HL-60/S4 (cell line): ENCODE measurements around the gene RFT1.

Experiments used
- in situ Hi-C: fragments of 300-500 bp; cut with MboI; formaldehyde crosslinking; loops from 2 replicates; pipeline ENCODE4 v1.14.3; 2022; ENCODE audit warnings: low sequenced_read_pairs

The RFT1 gene, protein sequence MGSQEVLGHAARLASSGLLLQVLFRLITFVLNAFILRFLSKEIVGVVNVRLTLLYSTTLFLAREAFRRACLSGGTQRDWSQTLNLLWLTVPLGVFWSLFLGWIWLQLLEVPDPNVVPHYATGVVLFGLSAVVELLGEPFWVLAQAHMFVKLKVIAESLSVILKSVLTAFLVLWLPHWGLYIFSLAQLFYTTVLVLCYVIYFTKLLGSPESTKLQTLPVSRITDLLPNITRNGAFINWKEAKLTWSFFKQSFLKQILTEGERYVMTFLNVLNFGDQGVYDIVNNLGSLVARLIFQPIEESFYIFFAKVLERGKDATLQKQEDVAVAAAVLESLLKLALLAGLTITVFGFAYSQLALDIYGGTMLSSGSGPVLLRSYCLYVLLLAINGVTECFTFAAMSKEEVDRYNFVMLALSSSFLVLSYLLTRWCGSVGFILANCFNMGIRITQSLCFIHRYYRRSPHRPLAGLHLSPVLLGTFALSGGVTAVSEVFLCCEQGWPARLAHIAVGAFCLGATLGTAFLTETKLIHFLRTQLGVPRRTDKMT

DNA sequence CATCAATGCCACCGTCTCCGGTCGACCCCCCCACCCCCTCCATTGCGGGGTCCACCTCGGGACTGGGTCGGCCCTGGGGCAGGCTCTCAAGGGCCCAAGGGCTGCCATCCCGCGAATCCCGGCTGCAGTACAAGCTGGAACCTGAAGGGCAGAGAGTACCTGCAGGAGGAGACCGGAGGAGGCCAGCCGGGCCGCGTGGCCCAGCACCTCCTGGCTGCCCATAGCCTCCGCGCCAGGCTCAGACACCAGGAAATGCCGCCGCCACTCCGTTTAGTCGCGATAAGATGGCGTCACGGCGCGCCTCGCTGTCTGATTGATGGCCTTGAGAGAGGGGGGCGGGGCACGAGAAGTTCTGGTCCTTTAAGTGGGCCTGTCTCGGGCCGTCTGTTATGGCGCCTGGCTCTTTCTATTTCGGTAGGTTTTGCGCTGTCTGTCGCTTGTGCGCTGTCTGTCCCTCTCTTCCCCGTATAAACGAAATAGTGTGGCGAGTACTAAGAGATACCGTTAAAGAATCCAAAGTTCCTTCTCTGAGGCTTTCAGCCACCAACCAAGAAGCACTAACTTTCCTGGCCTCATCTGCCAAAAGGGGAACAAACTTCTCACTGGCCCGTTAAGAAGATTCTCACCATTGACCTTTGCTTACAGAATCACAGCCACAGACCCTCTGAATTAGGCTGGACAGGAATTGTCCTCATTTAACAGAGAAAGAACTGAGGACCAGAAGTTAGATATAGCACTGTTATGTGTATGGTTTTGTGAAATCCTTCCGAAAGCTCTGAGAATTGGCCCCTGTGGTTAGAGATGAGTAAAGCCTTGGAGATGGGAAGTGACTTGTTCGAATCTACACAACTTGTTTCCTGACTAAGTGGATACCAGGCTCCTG lies at the start of gene RFT1:
TSS of gene RFT1 (minus strand) at position 257 of the 883 bp plus-strand sequence. CDS start at position 222, 35 bp downstream.
- in situ Hi-C loops = no loop called here

DNA sequence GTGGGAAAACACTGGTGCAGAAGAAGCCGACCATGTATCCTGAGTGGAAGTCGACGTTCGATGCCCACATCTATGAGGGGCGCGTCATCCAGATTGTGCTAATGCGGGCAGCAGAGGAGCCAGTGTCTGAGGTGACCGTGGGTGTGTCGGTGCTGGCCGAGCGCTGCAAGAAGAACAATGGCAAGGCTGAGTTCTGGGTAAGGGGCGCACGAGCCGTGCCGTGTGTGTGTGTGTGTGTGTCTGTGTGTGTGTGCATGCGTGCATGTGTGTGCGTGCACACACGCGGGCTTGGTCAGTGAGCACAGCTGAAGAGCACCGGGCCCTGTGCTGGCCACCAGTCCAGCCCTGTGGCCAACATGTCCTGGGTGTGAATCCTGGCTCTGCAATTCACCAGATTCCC lies 49.3 kb upstream of the RFT1 start:
- in situ Hi-C loops = no loop called here

DNA sequence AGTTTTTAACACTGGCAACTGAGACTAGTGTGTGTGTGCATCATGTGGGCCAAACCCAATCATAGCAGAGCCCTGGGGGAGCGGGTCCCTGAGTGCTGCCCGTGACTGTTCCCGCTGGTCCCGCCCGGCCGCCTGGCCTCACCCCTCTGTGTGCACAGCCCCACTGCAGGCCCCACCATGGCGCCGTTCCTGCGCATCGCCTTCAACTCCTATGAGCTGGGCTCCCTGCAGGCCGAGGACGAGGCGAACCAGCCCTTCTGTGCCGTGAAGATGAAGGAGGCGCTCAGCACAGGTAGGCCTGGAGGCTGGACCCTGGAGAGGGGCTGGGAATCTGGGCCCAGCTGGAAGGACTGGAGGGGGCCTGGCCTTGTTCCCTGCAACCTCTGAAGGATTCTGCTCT lies 48.0 kb upstream of the RFT1 start:
- in situ Hi-C loops = no loop called here

DNA sequence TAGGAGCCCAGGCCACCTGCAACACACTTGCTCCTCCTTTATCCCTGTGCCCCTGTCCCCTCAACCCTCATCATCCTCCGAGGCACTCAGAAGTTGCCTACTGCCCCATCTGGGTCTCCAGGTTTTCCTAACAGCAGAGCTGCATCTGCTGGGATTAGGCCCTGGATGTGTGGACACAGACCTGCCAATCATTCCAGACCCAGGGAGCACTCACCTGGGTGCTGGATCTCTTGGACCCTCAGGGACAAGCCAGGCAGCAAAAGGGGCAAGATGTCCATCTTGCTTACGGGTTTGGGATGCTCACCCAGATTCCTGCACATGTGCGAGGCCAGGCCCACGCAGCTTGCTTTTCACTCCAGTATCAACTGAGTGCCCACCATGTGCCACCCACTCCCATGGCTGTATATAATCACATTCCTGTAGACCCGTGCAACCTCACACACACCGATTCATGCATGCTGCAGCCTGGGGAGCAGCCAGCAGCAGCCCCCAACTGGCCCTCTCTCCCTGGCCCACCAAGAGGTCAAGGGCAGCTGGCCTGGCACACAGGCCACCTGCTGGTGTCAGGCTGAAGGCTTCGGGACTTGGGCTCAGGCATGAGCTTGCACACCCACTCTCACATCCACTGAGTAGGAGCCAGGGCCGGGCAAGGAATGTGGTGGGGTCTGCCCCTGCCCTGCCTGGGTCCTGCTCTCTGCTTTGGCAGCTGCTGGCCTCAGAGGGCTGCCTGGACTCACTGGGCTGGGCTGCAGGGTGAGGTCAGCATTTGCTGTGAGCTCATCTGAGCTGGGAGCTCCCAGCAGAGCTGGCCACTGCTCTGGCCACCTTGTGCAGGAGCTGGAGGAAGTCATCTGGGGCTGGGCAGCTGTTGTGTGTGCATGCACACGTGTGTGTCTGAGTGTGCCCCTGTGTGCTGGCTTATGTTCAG lies 45.6 kb upstream of the RFT1 start:
- in situ Hi-C loops = no loop called here

DNA sequence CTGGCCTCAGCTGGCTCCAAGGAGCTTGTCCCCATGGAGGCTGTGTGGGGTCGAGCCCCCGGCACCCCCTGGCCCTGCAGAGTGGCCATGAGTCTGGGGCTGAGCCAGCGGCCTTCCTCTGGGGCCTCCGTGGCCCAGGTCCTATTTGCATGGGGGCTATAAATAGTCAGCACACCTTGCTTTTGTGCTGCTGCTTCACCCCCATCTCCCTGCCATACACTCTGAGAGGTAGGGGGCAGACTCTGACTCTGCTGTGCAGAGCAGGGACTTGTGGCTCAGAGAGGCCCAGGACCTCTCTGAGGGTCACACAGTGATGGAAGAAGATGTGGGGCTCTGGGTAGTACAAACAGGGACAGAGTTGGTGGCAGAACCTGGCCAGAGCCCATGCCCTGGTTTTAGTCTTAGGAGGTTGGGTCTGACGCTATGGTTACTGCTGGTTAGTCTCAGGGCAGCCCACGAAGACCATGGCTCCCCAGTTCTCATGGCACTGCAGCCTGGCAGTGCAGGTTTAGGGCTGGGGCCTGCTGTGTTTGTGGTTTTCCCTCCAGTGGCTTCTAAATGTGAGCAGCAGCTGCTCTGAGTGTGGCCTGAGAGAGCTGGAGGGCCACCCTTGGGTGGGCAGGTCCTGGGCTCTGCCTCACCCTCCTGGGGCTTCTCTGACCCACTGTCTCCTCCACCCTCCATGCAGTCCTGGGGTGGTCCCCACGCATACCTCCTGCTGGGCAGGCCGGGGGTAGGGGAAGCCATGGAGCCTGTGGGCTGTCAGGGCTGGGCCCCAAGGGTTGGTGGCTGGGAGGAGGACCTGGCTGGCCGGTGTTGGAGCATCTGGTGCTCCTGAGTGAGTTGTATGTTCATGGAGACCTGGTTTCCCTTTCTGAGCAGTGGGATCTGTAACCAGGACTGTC lies 44.4 kb upstream of the RFT1 start:
- in situ Hi-C loops = no loop called here

DNA sequence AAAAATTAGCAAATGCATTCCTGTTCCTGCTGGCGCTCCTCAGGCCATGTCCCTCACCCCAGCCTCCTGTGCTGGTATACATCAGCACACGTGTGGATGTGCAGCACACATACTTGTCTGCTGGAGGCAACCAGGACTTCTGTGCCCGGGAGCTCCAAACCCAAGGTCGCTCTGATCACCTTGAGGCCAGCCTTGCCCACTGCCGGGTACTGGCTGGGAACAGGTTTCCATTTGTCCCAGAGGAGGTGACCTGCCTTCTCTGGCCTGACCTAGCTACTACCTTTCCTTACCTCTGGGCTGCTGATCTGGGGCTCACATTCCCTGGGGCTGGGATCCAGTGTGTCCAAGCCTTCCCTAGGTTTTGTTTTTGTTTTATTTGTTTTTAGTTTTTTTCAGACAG lies 42.9 kb upstream of the RFT1 start:
- in situ Hi-C loops = no loop called here

DNA sequence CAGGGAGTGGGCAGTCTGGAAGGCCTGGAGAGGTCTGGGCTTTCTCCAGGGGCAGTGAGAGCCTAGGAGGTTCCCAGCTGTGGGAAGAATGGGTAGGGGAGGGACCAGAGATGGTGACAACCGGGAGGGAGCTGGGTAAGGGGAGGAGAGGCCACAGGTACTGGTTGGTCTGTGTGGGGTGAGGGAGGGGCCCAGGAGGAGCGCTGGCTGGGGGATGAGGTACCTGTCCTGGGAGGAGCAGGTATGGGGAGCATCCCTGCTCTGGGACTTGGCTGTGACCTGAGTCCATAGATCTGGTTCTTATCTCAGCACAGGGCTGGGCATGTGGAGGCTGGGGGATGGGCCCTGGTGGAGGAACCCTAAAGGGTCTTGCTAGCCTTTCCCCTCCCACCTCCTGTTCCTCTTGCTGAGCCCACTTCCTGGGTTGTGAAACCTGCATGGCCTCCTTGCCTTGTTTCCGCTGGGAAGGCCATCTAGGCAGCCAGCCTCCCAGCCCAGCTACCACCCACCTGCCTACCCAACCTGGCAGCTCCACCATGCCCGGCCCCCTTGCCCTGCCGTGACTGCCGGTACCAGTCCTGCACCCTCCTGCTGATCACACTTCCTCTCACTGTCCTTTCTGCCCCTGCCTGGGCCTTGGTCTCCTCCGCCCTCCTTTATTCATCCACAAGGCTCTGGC lies 41.7 kb upstream of the RFT1 start:
- in situ Hi-C loops = no loop called here

DNA sequence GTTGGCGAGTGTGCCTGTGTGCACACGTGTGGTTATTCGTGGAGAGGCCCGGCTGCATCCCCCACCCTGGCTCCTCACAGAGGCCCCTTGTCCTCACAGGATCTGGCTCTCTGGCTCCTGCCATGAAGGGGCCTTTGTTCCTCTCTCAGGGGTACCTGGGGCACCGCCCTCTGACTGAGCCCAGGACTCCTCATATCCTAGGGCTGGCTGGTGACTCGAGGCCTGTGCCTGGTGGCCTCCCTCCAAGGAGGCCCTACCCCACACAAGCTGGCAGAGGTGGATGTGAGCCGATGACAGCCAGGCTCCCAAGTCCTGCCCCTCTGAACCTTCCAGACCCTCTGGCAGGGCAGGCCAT lies 40.8 kb upstream of the RFT1 start:
- in situ Hi-C loops = no loop called here

DNA sequence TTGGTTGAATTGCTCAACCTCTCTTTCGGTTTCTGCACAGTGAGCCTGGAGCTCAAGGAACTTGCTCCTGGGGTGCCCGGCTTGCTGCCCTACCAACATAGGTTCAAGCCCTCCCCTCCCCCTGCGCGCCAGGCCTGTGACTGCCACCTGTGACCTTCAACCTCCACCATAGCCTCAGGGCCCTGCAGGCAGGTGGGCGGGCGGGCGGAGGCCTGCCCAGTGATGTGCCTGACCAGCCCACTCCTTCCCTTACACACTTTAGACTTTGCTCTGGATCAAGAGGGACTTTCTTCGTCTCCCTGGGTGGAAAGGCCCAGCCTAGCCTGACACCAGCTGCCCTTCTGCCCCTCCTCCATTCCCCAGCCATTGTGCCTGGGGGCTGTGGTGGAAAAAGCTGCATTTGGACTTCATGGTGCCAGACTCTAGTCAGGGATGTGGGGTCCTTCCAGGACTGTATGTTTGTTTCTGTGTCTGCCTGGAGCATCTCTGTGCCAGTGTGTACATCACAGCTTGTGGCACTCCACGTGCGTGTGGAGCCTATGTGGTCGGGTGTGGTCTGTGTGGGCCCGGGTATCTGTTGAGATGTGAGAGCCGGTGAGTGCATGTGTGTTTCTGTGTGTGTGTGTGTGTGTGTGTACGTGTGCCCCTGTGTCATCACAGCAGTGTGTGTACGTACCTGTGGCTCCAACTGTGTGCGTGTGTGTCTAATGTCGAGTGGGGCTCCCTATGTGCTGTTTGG lies 40.3 kb upstream of the RFT1 start:
- in situ Hi-C loops = no loop called here

DNA sequence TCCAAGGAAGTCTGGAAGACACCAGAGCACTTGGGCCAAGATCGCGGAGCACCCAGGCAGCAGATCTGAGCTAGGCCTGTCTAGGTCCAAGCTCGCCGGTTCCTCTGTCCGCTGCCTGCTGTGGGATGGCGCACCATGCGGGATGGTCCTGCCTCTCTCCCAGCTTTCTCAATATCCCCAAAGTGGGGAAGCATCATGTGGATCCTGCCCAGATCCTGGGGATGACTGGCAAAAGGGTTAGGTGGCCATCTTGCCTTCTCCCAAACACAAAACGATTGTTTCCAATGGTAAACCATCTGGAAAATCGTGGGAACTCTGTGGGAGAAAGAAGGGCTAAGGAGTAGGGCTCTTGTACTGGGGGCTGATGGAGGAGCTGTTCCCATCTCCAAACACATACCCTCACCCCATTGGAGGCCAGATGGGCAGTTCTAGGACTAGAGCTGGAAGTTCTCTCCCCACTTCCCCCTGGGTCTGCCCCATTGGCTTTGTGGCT lies 39.6 kb upstream of the RFT1 start:
- in situ Hi-C loops = no loop called here

DNA sequence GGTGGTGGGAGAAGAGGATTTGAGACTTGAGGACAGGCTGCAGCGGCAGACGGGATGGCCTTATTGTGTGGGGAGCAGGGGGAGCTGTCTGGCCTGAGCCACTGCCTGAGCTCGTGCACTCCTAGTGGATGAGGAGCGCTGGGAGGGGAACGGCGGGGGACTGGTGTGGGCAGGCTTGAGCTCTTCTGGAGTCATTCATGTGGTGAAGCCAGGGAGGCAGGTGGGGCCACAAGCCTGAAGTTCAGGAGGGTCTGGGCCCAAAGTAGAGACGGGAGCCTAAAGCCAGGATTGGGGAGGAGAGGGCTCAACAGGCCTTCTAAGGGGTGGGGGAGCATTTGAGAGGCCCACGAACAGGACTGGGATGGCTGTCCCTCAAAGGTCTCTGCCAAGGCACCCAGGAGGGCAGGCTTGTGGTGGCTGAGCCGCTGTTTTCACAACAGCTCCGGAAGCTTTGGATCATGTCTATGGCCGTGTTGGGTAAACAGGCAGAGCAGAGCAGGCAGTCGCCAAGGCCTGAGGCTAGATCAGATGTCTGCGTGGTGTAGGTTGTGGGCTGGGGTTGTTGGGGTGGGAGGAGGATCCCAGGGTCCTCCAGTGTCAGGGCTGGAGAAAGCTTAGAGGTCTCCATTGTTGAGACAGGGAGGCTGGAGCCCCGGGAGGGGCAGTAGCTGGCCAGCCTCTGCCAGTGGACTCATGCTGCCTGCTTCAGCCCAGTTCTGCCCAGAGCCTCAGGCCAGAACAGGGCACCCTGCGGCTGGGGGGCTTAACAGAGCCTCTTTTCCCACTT lies 39.0 kb upstream of the RFT1 start:
- in situ Hi-C loops = no loop called here

DNA sequence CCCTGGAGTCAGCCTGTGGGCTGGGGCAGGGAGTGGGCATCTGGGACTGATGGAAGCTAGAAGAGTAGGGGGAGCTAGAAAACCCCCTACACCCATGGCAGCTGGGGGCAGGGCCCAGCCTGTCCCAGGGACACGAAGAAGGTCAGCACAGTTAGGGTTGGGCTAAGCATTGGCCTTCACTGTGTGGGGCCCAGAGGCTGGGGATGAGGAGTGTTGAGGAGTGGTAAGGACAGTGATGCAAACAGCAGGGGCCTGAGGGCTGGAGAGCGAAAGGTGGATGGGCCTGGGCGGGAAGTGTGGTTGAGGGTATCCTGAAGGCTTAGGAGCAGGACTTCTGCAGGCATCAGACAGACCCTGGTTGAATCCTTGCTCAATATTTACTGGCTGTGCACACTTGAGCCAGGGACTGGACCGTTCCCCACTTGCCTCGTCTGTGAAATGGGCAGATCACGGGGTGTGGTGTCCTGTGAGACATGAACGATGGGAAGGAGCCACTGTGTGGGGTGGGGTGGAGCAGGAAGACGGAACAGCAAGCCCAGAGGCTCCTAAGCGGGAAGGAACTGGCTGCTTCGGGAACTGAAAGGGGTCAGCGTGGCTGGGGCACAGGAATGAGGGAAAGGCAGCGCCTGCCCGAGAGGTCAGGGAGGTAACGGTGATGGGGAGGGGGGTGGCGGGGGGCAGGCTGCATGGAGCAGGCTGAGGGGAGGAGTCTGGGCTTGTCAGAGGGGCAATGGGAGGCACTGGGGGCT lies 38.1 kb upstream of the RFT1 start:
- in situ Hi-C loops = no loop called here

DNA sequence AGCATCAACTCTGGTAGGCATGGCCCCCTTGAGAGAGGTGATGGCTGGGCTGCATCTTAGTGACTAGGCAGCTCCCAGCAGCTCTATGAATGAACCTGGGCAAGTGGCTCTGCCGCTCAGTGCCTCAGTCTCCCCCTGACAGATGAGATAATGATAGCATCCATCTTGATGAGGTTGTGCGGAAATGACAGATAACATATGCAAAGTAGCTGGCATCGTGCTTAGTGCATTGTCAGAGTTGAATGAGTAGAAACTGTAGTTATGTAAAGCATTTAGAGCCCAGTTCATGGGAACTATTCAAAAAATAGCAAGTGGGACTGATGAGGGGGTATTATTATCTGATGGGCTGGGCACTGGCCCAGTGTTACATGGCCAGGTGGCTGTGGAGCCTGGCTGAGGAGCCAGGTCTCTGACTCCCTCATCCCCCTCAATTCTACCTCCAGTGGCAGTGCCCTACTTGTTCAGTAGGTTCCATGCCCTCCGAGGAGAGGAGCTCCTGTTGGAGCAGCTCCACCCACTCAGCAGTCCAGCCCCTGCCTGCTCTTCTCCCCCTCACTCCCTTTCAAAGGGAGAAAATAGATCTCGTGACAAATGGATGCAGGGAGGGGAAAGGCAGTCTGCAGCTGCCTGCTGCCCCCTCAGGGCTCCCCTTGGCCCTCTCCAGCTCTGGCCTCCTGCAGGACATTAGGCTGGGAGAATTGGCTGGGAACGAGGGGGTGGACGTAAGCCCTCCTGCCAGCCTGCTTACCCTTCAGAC lies 37.4 kb upstream of the RFT1 start:
- in situ Hi-C loops = no loop called here

DNA sequence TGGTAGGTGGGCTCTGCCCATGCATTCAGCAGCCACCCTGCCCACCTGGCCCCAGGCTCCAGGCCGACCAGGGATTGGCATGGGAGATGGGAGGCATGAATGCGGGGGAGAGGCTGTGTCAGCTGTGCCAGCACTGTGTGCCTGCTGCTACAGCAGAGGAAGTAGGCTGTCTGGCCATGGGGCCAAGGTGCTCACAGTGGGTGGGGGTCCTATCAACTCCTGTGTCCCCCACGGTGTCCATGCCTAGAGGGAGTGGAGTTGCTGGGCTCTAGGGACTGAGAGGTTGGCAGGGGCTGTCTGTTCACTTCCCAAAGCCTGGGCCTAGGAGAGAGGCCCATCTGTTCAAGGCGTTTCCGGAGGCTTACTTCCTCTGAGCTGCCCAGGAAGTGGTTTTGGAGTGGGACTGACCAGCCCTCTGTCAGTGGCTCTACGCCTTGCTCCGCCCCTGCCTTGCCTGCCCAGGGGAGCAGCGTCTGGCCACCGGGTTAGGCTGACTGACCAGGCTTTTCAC lies 36.6 kb upstream of the RFT1 start:
- in situ Hi-C loops = no loop called here

DNA sequence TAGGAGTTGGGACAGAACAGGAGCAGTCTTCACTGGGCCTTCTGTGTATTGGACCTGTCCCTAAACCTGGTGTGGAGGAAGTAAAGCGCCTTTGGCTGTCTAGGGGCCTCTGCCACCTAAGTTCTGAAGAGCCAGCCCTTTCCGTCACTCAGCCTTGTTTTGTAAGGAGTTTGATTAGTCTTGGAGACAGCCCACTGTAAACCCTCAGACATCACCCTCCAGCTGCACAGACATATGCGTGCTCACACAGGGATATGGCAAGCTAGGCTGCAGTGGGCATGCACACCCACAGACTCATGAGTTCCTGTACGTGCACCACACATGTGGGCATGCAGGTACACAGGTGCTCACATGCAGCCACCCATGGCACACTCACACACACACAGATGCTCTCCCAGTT lies 36.0 kb upstream of the RFT1 start:
- in situ Hi-C loops = no loop called here

DNA sequence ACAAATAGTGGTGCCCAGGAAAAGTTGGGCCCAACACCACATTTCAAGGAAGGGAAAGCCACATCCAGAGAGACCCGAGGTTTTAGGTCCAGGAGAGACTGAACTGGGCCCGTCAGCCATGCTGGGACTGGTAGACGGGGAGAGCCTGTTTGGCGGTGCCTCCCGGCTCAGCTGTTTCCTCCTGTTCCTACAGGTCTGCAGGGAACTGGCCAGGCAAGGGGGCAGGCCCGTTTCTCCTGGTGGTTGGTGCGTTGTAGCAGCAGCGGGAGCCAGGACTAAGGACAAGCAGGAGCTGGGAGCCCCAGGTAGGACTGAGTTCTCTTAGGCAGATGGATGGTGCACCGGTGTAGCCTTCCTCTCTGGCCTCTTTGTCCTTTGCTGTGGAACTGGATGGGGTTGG lies 34.7 kb upstream of the RFT1 start:
- in situ Hi-C loops = no loop called here
